Hepatocyte (in vitro differentiated cells): ENCODE results near the gene EEF1AKMT4. TPM values are rescaled to one million over a fixed set of nuclear protein-coding genes. Genes with fewer than 3 reads are reported as not detected.

Experiments
- DNase-seq: peaks from one replicate; pipeline ENCODE4 v3.0.0-alpha.2; 2016; ENCODE audit warnings: low spot score
- H2AFZ ChIP-seq: fragments of 200-600 bp; sonication (generic); 2 replicates; pipeline ENCODE4 v1.6.0; 2016; ENCODE audit warnings: antibody characterized with exemption, mild to moderate bottlenecking
- H3K27ac ChIP-seq: fragments of 200-600 bp; sonication (generic); 2 replicates; pipeline ENCODE4 v1.5.1; 2016; ENCODE audit warnings: mild to moderate bottlenecking
- H3K27me3 ChIP-seq: fragments of 200-600 bp; sonication (generic); 2 replicates; pipeline ENCODE4 v1.6.1; 2016
- H3K36me3 ChIP-seq: fragments of 200-600 bp; sonication (generic); replicated peaks from 2 replicates; pipeline ENCODE4 v1.5.1; 2016; ENCODE audit warnings: low read depth; ENCODE audit not compliant: insufficient read depth
- H3K4me1 ChIP-seq: fragments of 200-600 bp; sonication (generic); 2 replicates; pipeline ENCODE4 v1.5.1; 2016; ENCODE audit warnings: mild to moderate bottlenecking, moderate library complexity; ENCODE audit not compliant: insufficient read depth
- H3K4me2 ChIP-seq: fragments of 200-600 bp; sonication (generic); 2 replicates; pipeline ENCODE4 v1.6.0; 2016
- H3K4me3 ChIP-seq: fragments of 200-600 bp; sonication (generic); 2 replicates; pipeline ENCODE4 v1.5.1; 2016; ENCODE audit warnings: mild to moderate bottlenecking
- H3K79me2 ChIP-seq: fragments of 200-600 bp; sonication (generic); 2 replicates; pipeline ENCODE4 v1.6.0; 2017; ENCODE audit warnings: mild to moderate bottlenecking
- H3K9me2 ChIP-seq: fragments of 200-600 bp; sonication (generic); replicated peaks from 2 replicates; pipeline ENCODE4 v1.6.0; 2017; ENCODE audit warnings: mild to moderate bottlenecking; ENCODE audit not compliant: insufficient read depth
- H3K9me3 ChIP-seq: fragments of 200-600 bp; sonication (generic); 2 replicates; pipeline ENCODE4 v1.5.1; 2016; ENCODE audit warnings: low read depth, mild to moderate bottlenecking
- H4K20me1 ChIP-seq: fragments of 200-600 bp; sonication (generic); 2 replicates; pipeline ENCODE4 v1.6.0; 2016; ENCODE audit warnings: mild to moderate bottlenecking; ENCODE audit not compliant: insufficient read depth, poor library complexity, severe bottlenecking
- CTCF ChIP-seq: fragments of 200-600 bp; sonication (generic); IDR thresholded peaks from 2 replicates; pipeline ENCODE4 v1.5.1; 2016; ENCODE audit warnings: antibody characterized with exemption, mild to moderate bottlenecking; ENCODE audit not compliant: poor library complexity
- EZH2 ChIP-seq: fragments of 200-600 bp; sonication (generic); IDR thresholded peaks from 2 replicates; pipeline ENCODE4 v1.6.1; 2016; ENCODE audit warnings: antibody characterized with exemption, mild to moderate bottlenecking, borderline replicate concordance
- EZH2phosphoT487 ChIP-seq: fragments of 200-600 bp; sonication (generic); IDR thresholded peaks from one replicate; pipeline ENCODE4 v1.6.1; 2018; ENCODE audit warnings: antibody characterized with exemption, mild to moderate bottlenecking, low read depth, moderate library complexity; ENCODE audit not compliant: unreplicated experiment, severe bottlenecking
- WGBS: methylation state at CpG from one replicate; pipeline ENCODE4 v1.1.6; 2016; ENCODE audit warnings: low lambda C conversion rate; ENCODE audit errors: missing lambda C conversion rate; 5-methylcytosine and 5-hydroxymethylcytosine counted together
- polyA plus RNA-seq: library from polyadenylated mRNA; unstranded; fragments of >200 nt; fragmentation: Nextera tagmentation; extraction: Ambion mirVana; gene quantifications from 2 replicates; pipeline ENCODE4 v1.2.1, GENCODE V29; 2016
- total RNA-seq: library from RNA; depleted of rRNA; stranded (reverse); fragments of >200 nt; gene quantifications from 2 replicates; pipeline ENCODE4 v1.2.3, GENCODE V29; 2014

Gene EEF1AKMT4
- total and polyA plus RNA-seq, 2 experiments from 2014 or later = 9.8 to 13.5 TPM

- H3K9me2 ChIP-seq = no peaks in the 10 kb centered on the region
- H2AFZ ChIP-seq = no peak overlapping the region
- H3K27me3 ChIP-seq = peaks cover 49% of the 10 kb centered on the region
- no peak for DNase-seq
- 28% methylated on average over 17 of the region's 28 CpGs for WGBS
- no peaks in the 10 kb centered on the region for H4K20me1 ChIP-seq
- TF ChIP-seq CTCF (no peak), EZH2 (no peak), EZH2phosphoT487 (no peak)
- peaks cover 19% of the 10 kb centered on the region for H3K4me1 ChIP-seq
- H3K9me3 ChIP-seq = no peaks in the 10 kb centered on the region
- no peak overlapping the region for H3K27ac ChIP-seq
- H3K79me2 ChIP-seq = no peaks in the 10 kb centered on the region
- H3K36me3 ChIP-seq = no peaks in the 10 kb centered on the region
- H3K4me3 ChIP-seq = no peak overlapping the region
- peak overlapping the region; percentile 97 for H3K4me2 ChIP-seq
Observed at GRCh38 chr3:184259396-184259877, 10.0 kb downstream of the EEF1AKMT4 start.

DNA sequence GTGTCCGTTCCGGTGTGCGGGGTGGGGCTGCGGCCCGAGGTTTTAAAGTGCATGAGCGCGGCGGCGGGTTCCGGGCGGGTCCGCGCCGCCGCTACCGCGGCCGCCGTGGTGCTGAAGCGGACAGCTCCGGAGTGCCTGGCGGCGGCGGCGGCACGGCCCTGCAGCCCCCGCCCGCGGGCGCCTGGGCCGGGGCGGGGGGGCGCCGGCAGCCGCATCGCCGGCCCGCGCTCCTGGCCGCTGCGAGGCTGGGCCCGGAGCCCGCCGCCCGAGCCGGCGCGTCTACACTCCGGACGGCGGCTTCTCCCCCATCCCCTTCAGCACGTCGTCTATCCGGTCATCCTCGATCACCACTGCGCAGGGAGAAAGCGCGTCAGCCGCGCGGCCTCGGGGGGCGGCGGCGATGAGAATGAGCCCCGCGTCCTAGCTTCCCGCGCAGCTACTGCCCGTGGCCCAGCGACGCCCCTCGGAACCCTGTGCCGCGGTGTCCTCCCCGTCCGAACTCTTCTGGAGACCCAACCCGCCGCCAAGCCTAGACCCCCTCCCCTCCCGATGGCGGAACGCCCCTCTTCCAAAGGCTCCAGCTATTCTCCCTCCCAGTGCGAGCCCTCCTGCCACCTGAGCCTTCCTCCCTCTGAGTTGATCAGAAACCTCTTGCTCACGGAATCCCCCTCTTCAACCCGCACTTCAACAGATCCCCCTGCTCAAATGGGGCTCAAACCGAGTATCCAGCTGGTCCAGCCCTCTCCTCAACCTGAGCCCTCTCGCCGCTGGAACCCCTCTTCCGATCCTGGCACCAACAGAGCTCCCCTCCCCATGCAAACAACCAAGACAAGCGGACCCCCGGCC is 10.6 kb downstream of the EEF1AKMT4 start:
- 9% methylated on average over 8 of the region's 91 CpGs for WGBS
- no peak overlapping the region for H3K4me3 ChIP-seq

GRCh38 chr3:184260724-184261269 is 11.3 kb downstream of the EEF1AKMT4 start:
- H2AFZ ChIP-seq = no peak overlapping the region
- H3K27me3 ChIP-seq = peaks cover 58% of the 10 kb centered on the region
- TF ChIP-seq EZH2phosphoT487 (peak; percentile 58), EZH2 (peak; percentile 95), CTCF (no peak)
- H3K9me2 ChIP-seq = no peaks in the 10 kb centered on the region
- H3K4me1 ChIP-seq = peaks cover 19% of the 10 kb centered on the region
- no peak overlapping the region for H3K27ac ChIP-seq
- H3K4me2 ChIP-seq = peak overlapping the region; percentile 97
- DNase-seq = no peak
- no peaks in the 10 kb centered on the region for H4K20me1 ChIP-seq
- H3K4me3 ChIP-seq = peak overlapping the region; percentile 20
- no peaks in the 10 kb centered on the region for H3K9me3 ChIP-seq
- no peaks in the 10 kb centered on the region for H3K36me3 ChIP-seq
- no peaks in the 10 kb centered on the region for H3K79me2 ChIP-seq
- WGBS = 1% methylated on average over 41 of the region's 49 CpGs

More for the DNA sequence above, 10.6 kb downstream of the EEF1AKMT4 start:
- H3K27ac ChIP-seq = no peak overlapping the region
- no peak overlapping the region for H2AFZ ChIP-seq
- peaks cover 56% of the 10 kb centered on the region for H3K27me3 ChIP-seq
- H3K4me1 ChIP-seq = peaks cover 19% of the 10 kb centered on the region
- H3K9me2 ChIP-seq = no peaks in the 10 kb centered on the region
- H3K36me3 ChIP-seq = no peaks in the 10 kb centered on the region
- peak; percentile 80 for DNase-seq
- H3K9me3 ChIP-seq = no peaks in the 10 kb centered on the region
- H3K79me2 ChIP-seq = no peaks in the 10 kb centered on the region
- TF ChIP-seq CTCF (no peak), EZH2phosphoT487 (no peak), EZH2 (no peak)
- H4K20me1 ChIP-seq = no peaks in the 10 kb centered on the region
- peak overlapping the region; percentile 97 for H3K4me2 ChIP-seq
